ENCODE data around the gene GABRB1. TPM values are rescaled to one million over a fixed set of nuclear protein-coding genes. Genes with fewer than 3 reads are reported as not detected.

The GABRB1 gene
- total and polyA plus RNA-seq, 2 experiments from 2014 or later = 0.26 to 0.97 TPM

GRCh38 chr4:47068986-47069385 lies 37.6 kb downstream of the GABRB1 start:
- Histone ChIP-seq H4K20me1 (replicated peaks; ENCODE audit: insufficient read depth) (no peaks in the 10 kb centered on the region), H3K4me3 (no peak overlapping the region), H3K79me2 (replicated peaks; ENCODE audit: insufficient read depth) (no peaks in the 10 kb centered on the region), H3K36me3 (ENCODE audit: insufficient read depth) (no peaks in the 10 kb centered on the region), H3K27me3 (ENCODE audit: insufficient read depth) (no peaks in the 10 kb centered on the region), H3F3A (replicated peaks; ENCODE audit: low read depth) (no peaks in the 10 kb centered on the region), H2AFZ (no peak overlapping the region), H3K4me2 (no peak overlapping the region), H3K4me1 (ENCODE audit: insufficient read depth) (no peaks in the 10 kb centered on the region), H3K9me2 (ENCODE audit: insufficient read depth) (peaks cover 9% of the 10 kb centered on the region; the same call in 1 of the 2 replicates), H3K27ac (ENCODE audit: low read depth) (no peak overlapping the region)
- Mint-ChIP-seq H3K36me3 (ENCODE audit: low read depth) (no peaks in the 10 kb centered on the region), H3K9me3 (no peaks in the 10 kb centered on the region), H3K27me3 (ENCODE audit: insufficient read depth, low read depth, poor library complexity) (peaks cover 2% of the 10 kb centered on the region), H3K27ac (no peak overlapping the region), H3K4me1 (no peaks in the 10 kb centered on the region), H3K4me3 (no peak overlapping the region)
- ATAC-seq = no peak
- no peak for DNase-seq (ENCODE audit: low spot score)
- no peak for TF ChIP-seq ETS1 (IDR thresholded peaks at IDR 0.05)
- no peak for TF ChIP-seq ZNF462 (CRISPR knock-in tag; IDR thresholded peaks at IDR 0.05)
- no peak for TF ChIP-seq CREB1 (CRISPR knock-in tag; IDR thresholded peaks at IDR 0.05; ENCODE audit: low read depth)
- no peak for TF ChIP-seq STAT1 (IDR thresholded peaks at IDR 0.05; ENCODE audit: unreplicated experiment)
- no peak for TF ChIP-seq CTCF (conservative IDR thresholded peaks at IDR 0.05; ENCODE audit: low read depth in 2 of 2)
- TF ChIP-seq JUNB (IDR thresholded peaks at IDR 0.05; ENCODE audit: unreplicated experiment) = no peak
- TF ChIP-seq NANOG (IDR thresholded peaks at IDR 0.05; ENCODE audit: borderline replicate concordance) = no peak
- no peak for TF ChIP-seq EZH2phosphoT487 (IDR thresholded peaks at IDR 0.05; ENCODE audit: unreplicated experiment)
- no peak for TF ChIP-seq REST (IDR thresholded peaks at IDR 0.05; ENCODE audit: unreplicated experiment)
- no peak for TF ChIP-seq ZNF331 (CRISPR knock-in tag; IDR thresholded peaks at IDR 0.05; ENCODE audit: low read depth)
- TF ChIP-seq POLR2AphosphoS5 (IDR thresholded peaks at IDR 0.05; ENCODE audit: low read depth) = no peak
- no peak for TF ChIP-seq ZNF114 (CRISPR knock-in tag; IDR thresholded peaks at IDR 0.05)
- TF ChIP-seq EZH2 (IDR thresholded peaks at IDR 0.05; ENCODE audit: low read depth, unreplicated experiment) = no peak

Measured in GM23338 (cell line).